HG03045 (cell line): ENCODE data around the gene CBR4.
"Not testable (repeated sequence)": the region's sequence is repeated elsewhere in the genome, so short reads cannot be mapped to it uniquely, and the experiment has no call there.

ENCODE experiments used
- ATAC-seq: cut with Tn5 transposase; IDR thresholded peaks from one replicate; pipeline ENCODE4 v1.9.1; 2021; ENCODE audit warnings: mild to moderate bottlenecking, moderate library complexity; ENCODE audit not compliant: unreplicated experiment

CBR4 gene

DNA sequence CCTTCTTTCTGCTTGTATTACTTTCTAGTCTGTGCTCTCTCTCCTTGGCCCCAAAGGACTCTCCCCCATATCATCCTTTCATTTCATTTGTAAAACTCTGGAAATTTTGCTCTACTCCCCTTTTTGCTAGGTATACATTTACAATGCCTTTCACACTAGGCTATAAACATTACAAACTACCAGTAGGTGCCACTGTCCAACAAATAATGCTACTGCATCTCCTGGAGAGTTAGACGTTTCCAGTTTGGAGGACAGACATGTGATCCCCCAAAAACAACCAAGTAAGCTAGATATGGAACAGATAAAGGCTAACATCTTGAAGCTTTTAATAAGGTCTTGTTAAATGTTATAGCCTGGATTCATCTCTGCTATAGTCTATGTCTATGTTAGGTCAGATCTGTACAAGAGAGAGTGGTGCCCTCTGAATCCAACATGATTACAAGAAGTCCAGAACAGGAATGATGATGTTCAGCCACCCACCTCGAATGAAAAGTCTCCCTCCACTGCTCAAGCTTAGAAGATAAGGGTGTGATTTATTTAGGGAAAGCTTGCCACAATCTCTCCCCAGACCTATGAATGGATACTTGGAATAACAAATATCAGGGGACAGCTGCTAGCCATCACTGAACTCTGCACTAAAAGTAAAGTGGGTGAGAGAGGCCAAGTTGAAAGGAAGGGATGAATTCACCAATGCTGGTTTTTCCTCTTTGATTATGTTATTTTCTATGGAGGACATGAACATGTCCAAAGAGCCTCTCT lies 14.3 kb downstream of the CBR4 start:
- ATAC-seq = no peak

DNA sequence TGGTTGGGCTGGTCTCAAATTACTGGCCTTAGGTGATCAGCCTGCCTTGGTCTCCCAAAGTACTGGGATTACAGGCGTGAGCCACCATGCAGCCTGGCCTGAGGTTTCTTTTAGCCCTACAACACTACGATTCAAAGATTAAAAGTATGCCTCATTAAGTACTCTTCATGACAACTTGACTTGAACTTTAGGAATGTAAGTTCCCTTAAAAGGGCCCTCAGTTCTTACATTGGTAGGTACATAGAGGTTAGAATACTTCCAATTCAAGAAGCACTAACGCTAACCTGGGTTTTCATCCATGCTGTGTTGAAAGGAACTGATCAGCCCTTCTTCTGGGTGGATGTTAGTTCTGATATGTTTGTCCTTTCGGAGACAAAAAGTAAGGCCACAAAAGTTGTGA lies 15.1 kb downstream of the CBR4 start:
- ATAC-seq = no peak

DNA sequence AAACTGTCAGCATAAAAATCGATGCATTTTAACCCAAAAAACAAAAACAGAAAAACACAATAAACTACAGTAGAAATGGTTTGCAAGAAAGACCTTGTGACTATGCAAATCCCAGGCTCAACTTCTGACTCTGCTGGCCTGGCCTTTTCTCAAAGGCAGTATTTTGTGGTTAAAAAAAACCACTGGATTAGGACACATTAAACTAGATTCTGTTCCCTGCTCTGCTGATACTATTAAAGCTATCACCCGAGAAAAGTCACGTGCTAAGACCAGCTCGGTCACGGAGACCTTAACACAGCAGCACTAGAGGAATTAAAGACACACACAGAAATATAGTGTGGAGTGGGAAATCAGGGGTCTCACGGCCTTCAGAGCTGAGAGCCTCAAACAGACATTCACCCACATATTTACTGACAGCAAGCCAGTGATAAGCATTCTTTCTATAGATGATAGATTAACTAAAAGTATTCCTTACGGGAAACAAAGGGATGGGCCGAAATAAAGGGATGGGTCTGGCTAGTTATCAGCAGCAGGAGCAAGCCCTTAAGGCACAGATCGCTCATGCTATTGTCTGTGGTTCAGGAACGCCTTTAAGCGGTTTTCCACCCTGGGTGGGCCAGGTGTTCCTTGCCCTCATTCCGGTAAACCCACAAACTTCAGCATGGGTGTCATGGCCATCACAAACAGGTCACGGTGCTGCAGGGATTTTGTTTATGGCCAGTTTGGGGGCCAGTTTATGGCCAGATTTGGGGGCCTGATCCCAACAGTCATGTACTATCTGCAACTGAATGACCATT lies 16.1 kb downstream of the CBR4 start:
- ATAC-seq = no peak

DNA sequence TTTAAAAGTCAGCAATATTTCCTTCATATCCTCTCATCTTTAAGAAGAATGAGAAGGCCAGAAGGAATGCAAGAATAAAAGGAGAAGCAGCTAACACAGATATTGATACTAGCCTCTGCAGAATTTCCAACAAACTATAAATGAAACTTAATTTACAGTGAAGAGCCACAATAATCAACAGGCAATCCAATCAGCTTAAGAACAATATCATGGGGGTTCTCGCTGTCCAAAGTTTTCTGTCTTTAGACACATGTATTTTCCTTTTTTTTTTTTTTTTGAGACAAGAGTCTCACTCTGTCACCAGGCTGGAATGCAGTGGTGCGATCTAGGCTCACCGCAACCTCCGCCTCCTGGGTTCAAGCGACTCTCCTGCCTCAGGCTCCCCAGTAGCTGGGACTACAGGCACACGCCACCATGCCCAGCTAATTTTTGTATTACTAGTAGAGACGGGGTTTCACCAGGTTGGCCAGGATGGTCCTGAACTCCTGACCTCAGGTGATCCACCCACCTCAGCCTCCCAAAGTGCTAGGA lies 17.0 kb downstream of the CBR4 start:
- not testable (repeated sequence) for ATAC-seq

DNA sequence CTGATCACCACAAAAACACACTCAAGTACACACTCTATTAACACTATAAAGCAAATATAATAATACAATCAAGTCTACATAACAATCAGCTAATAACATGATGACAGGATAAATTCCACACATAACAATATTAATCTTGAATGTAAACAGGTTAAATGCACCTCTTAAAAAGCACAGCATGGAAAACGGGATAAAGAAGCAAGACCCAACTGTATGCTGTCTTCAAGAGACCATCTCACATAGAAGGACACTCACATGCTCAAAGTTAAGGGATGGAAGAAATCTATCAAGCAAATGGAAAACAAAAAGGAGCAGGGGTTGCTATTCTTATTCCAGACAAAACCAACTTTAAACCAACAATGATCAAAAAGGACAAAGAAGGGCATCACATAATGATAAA lies 28.1 kb downstream of the CBR4 start:
- no peak for ATAC-seq

DNA sequence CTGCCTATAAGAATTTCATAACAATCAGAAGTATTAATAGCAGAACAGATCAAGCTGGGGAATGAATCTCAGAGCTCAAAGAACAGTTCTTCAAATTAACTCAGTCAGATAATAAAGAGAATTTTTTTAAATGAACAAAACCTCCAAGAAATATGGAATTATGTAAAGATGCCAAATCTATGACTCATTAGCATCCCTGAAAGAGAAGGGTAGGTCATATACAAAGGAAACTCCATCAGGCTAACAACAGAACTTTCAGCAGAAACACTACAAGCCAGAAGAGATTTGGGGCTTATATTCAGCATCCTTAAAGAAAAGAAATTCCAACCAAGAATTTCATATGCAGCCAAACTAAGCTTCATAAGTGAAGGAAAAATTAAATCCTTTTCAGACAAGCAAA lies 28.6 kb downstream of the CBR4 start:
- no peak for ATAC-seq

DNA sequence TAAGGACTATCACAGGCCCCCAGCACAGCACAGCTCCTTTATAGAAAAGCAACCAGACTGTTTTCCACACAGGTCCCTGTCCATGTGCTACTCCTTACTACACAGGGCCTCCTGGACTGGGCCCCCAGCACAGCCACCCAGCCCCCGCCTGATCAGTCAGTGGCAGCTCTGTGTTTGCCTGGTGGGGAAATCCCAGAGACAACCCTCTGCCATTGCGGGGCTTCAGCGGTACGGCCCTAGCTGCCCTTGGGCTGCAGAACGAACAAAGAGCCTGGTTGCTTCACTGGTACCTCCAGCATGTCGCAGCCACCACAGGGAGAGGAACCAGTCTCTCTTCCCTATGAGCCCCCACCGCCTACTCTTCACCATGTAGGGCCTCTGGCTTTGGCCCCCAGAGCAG lies 30.7 kb downstream of the CBR4 start:
- ATAC-seq = no peak

DNA sequence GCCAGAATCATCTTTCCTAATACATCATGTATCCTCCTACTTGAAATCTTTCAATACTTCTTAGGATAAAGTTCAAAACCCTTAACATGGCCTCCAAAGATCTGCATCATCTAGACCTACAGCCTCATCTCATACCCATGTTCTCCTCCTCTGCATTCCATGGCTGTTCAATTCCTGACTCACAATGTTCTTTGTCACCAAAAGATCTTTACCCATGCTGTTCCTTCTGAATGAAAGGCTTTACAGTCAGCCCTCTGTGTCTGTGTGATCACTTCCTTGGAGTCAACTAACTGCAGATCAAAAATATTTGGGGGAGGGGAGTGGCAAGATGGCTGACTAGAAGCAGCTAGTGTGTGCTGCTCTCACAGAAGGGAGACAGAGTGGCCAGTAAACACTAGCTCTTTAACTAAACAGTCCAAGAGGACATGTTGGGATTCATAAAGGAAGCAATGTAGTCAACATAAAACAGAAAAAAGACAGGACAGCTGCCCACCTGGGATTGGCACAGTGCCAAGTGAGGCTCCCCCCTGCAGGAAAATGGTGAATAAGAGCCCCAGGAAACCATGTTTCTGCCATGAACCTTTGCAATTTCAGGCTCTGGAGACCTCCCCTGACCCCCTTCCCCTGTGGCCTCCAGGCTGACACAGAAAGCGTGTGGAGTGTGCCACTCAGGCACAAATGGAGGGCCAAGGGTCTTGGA lies 31.9 kb downstream of the CBR4 start:
- no peak for ATAC-seq

DNA sequence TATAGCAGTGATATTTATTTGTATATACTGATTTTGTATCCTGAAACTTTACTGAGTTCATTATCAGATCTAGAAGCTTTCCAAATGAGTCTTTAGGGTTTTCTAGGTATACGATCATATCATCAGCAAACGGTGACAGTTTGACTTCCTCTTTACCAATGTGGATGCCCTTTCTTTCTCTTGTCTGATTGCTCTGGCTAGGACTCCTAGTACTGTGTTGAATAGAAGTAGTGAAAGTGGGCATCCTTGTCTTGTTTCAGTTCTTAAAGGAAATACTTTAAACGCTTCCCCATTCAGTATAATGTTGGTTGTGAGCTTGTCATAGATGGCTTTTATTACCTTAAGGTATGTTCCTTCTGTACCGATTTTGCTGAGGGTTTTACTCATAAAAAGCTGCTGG lies 37.5 kb downstream of the CBR4 start:
- ATAC-seq = no peak

DNA sequence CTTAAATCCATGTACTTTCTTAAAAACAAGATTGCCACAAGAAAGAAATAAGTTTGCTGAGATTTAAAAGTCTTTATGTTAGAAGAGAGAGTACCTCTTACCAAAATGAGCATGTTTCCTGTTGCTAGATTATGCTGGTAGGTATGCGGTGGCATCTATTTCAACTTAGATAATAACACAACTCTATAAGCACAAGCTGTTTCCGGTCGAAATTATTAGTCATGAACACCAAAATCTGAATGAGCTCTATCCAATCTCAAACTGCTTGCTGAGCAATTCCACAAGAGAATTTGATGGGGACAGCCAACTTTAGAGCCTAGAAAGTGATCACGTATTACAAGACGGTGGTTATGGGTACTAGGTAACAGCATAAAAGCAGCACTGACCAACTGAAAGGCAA lies 49.3 kb downstream of the CBR4 start:
- no peak for ATAC-seq

DNA sequence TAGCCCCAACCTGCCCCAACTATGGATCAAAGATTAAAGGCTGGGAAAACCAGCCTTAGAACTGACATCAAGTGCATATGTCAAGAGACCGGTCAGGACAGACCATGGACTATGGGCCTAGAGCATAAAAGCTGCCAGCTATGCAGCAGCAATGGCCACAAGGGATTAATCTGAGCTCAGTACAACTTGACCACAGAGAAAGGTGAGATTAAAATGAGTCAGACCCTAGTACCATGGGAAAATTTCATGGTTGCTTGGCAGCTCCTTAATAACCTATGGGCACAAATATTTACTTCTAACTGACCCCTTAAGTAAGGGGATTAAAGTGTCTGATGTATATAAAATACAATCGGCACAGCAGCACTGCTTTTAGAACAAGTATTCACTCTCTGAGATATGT lies 54.4 kb downstream of the CBR4 start:
- no peak for ATAC-seq

DNA sequence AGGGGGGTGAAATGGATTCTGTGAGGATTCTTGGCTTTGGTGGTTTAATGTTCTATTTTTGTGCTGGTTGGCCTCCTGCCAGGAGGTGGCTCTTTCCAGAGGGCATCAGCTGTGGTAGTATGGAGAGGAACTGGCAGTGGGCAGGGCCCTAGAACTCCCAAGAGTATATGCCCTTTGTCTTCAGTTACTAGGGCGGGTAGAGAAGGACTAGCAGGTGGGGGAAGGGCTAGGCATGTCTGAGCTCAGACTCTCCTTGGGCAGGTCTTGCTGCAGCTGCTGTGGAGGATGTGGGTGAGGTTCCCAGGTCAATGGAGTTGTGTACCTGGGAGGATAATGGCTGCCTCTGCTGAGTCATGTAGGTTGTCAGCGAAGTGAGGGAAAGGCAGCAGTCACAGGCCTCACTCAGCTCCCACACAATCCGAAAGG lies 57.2 kb downstream of the CBR4 start:
- not testable (repeated sequence) for ATAC-seq

DNA sequence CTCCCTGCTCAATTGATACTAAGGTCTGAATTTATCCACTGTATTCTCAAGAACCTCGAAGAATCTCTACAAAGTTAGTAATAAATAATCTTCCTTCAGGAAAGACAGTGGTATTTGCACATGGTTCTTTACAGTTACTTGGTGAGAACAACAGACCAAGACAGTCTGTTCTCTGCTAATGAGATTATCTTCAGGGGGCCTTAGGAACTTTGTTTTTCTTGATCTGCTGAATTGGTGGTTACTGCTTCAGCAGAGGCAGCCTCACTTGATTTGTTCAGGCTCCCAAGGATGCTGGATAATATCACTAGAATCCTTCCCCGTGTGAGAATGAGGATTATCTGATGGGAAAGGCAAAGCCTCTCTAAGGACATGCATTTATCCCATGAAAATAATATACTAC lies 64.8 kb downstream of the CBR4 start:
- ATAC-seq = no peak

DNA sequence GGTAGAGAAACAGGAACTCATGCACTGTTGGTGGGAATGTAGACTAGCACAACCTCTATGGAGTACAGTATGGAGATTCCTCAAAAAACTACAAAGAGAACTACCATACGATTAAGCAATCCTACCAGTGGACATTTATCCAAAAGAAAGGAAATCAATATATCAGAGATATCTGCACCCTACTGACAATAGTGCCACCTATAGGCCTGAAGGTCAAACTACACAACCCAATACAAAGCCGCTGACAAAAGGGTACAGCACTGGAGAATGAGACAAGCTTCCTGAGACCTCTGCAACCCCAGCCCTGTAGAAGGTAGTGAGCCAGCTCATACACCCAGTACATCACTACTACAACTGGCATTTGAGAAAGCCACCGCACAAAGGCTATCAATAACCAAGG lies 67.1 kb downstream of the CBR4 start:
- no peak for ATAC-seq
